Measurements from ENCODE around the gene NHP2. TPM values are rescaled to one million over a fixed set of nuclear protein-coding genes. Genes with fewer than 3 reads are reported as not detected.

The NHP2 gene
- polyA plus RNA-seq, 1 donor from 2014 or later, result 332 TPM

DNA sequence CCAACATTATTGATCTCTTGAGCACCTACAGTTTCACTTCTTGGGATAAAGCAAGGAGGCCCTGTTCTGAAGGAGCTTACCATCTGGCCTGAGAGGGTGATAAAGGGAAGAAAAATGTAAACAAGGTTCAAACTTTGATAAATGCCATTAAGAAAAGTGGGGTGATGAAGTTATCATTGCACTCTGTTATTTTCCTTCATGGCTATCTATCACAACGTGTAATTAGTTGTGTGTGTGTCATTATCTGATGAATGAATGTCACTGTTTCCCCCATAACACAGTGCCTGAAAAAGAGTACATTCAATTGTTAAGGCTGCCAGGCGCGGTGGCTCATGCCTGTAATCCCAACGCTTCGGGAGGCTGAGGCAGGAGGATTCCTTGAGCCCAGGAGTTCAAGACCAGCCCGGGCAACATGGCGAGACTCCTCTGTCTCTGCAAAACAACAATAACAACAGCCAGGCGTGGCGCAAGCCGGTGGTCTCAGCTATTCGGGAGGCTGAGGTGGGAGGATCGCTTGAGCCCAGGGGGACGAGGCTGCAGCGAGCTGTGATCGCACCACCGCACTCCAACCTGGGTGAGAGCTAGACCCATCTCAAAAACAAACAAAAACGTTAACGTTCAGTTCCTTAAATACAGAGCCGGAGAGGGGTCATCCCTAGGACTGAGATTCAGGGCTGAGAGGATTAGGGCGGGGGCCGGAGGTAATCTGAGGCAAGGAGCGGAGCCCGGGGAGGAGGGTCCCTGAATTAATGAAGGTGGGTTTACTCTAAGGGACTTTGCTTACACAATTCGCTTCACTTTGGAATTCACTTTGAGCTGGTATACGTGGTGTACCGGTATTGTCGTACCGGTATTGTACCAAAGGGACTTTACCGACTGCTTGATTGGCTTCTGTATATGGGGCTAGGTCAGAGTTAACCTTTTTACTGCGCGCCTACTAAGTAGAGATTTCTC is 917 bp downstream of the NHP2 start:
- no peak for TF ChIP-seq EZH2 (IDR thresholded peaks at IDR 0.05; ENCODE audit: borderline replicate concordance, insufficient read depth, low read length, poor library complexity, severe bottlenecking)
- TF ChIP-seq, protein P1, sequence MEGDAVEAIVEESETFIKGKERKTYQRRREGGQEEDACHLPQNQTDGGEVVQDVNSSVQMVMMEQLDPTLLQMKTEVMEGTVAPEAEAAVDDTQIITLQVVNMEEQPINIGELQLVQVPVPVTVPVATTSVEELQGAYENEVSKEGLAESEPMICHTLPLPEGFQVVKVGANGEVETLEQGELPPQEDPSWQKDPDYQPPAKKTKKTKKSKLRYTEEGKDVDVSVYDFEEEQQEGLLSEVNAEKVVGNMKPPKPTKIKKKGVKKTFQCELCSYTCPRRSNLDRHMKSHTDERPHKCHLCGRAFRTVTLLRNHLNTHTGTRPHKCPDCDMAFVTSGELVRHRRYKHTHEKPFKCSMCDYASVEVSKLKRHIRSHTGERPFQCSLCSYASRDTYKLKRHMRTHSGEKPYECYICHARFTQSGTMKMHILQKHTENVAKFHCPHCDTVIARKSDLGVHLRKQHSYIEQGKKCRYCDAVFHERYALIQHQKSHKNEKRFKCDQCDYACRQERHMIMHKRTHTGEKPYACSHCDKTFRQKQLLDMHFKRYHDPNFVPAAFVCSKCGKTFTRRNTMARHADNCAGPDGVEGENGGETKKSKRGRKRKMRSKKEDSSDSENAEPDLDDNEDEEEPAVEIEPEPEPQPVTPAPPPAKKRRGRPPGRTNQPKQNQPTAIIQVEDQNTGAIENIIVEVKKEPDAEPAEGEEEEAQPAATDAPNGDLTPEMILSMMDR (IDR thresholded peaks at IDR 0.05; ENCODE audit: poor library complexity, severe bottlenecking), result no peak
- TF ChIP-seq SMC3 (conservative IDR thresholded peaks at IDR 0.05; ENCODE audit: poor library complexity), result no peak
- TF ChIP-seq, protein P2, sequence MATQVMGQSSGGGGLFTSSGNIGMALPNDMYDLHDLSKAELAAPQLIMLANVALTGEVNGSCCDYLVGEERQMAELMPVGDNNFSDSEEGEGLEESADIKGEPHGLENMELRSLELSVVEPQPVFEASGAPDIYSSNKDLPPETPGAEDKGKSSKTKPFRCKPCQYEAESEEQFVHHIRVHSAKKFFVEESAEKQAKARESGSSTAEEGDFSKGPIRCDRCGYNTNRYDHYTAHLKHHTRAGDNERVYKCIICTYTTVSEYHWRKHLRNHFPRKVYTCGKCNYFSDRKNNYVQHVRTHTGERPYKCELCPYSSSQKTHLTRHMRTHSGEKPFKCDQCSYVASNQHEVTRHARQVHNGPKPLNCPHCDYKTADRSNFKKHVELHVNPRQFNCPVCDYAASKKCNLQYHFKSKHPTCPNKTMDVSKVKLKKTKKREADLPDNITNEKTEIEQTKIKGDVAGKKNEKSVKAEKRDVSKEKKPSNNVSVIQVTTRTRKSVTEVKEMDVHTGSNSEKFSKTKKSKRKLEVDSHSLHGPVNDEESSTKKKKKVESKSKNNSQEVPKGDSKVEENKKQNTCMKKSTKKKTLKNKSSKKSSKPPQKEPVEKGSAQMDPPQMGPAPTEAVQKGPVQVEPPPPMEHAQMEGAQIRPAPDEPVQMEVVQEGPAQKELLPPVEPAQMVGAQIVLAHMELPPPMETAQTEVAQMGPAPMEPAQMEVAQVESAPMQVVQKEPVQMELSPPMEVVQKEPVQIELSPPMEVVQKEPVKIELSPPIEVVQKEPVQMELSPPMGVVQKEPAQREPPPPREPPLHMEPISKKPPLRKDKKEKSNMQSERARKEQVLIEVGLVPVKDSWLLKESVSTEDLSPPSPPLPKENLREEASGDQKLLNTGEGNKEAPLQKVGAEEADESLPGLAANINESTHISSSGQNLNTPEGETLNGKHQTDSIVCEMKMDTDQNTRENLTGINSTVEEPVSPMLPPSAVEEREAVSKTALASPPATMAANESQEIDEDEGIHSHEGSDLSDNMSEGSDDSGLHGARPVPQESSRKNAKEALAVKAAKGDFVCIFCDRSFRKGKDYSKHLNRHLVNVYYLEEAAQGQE (IDR thresholded peaks at IDR 0.05; ENCODE audit: borderline replicate concordance), result no peak
- TF ChIP-seq RAD21 (conservative IDR thresholded peaks at IDR 0.05), result no peak
- Histone ChIP-seq H3K27ac (ENCODE audit: low read length) (no peak overlapping the region), H3K79me2 (replicated peaks; ENCODE audit: insufficient read depth, low read length) (peaks cover 5% of the 10 kb centered on the region)

DNA sequence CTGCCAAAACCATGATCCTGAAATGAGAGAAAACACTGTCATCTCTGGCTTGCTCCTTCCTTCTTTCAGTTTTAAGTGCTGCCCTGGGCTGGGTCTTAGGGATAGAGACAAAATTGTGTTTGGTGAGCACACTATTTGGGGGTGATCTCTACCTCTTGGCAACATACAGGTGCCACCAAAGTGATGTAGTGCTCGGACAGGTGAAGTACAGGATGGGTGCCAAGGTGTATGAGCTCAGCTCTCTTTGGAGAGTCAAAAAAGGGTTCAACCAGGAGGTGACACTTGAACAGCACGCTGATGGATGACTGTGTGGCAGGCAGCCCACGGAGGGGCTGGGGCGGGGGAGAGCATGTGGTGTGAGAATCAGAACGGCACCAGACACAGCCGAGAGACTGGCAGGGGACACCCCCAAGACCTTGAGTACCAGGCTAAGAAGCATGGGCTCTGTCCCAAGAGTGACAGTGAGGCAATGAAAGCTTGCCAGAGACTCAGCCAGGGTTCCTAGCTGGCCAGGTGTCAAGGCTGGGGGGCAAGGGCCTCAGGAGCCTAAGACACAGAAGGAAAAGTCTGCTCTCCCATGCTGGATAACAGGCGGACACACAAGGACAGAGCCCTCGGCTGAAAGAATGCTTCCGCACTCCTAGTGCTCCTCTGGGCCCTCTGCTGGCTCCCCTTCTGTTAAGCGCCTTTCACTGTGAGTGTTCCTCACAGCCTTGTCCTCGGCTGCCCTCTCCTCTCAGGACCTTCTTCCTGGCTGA is 2.5 kb downstream of the NHP2 start:
- Histone ChIP-seq H3K4me2 (ENCODE audit: low read length) (no peak overlapping the region), H3K9ac (ENCODE audit: low read length) (no peak overlapping the region), H3K9me3 (ENCODE audit: low read length) (no peaks in the 10 kb centered on the region), H3K27me3 (ENCODE audit: insufficient read depth, low read depth, low read length) (no peaks in the 10 kb centered on the region), H3K9me2 (ENCODE audit: insufficient read depth, low read length) (no peaks in the 10 kb centered on the region), H3K36me3 (ENCODE audit: insufficient read depth, low read length) (no peaks in the 10 kb centered on the region), H3K79me2 (replicated peaks; ENCODE audit: insufficient read depth, low read length) (peaks cover 5% of the 10 kb centered on the region), H3K27ac (ENCODE audit: low read length) (no peak overlapping the region), H2AFZ (ENCODE audit: low read depth, low read length) (no peak overlapping the region), H3F3A (ENCODE audit: insufficient read depth, low read length, poor library complexity, severe bottlenecking) (no peaks in the 10 kb centered on the region), H3K4me3 (ENCODE audit: low read length) (no peak overlapping the region), H4K20me1 (ENCODE audit: insufficient read depth) (no peaks in the 10 kb centered on the region)
- TF ChIP-seq EZH2 (IDR thresholded peaks at IDR 0.05; ENCODE audit: borderline replicate concordance, insufficient read depth, low read length, poor library complexity, severe bottlenecking), result no peak
- no peak for TF ChIP-seq TAF1 (IDR thresholded peaks at IDR 0.05; ENCODE audit: low read depth)

More for the DNA sequence above, 917 bp downstream of the NHP2 start:
- Histone ChIP-seq H3K36me3 (ENCODE audit: insufficient read depth, low read length) (no peaks in the 10 kb centered on the region), H4K20me1 (ENCODE audit: insufficient read depth) (no peaks in the 10 kb centered on the region), H3K9me3 (ENCODE audit: low read length) (no peaks in the 10 kb centered on the region), H3K9me2 (ENCODE audit: insufficient read depth, low read length) (no peaks in the 10 kb centered on the region), H3K4me2 (ENCODE audit: low read length) (peak overlapping the region; percentile 98), H2AFZ (ENCODE audit: low read depth, low read length) (no peak overlapping the region), H3K9ac (ENCODE audit: low read length) (peak overlapping the region; percentile 65), H3K4me3 (ENCODE audit: low read length) (peak overlapping the region; percentile 74), H3F3A (ENCODE audit: insufficient read depth, low read length, poor library complexity, severe bottlenecking) (no peaks in the 10 kb centered on the region), H3K27me3 (ENCODE audit: insufficient read depth, low read depth, low read length) (no peaks in the 10 kb centered on the region)
